Sigmoid colon (tissue), 7 donors: ENCODE data around the gene DCDC1. TPM values are rescaled to one million over a fixed set of nuclear protein-coding genes. Genes with fewer than 3 reads are reported as not detected.

Experiments
- DNase-seq: peaks from one replicate; pipeline ENCODE4 v3.0.0-alpha.2; 2019
- H3K27ac ChIP-seq, 4 donors: fragments of 200-600 bp; sonication (generic); one replicate each; pipeline ENCODE4 v1.5.1; 2016 to 2019; ENCODE audit warnings: mild to moderate bottlenecking in 1 of 4
- H3K27me3 ChIP-seq, 3 donors: fragments of 200-600 bp; sonication (generic); one replicate each; pipeline ENCODE4 v1.5.1; 2019; ENCODE audit warnings: mild to moderate bottlenecking in 1 of 3
- H3K36me3 ChIP-seq, 4 donors: fragments of 200-600 bp; sonication (generic); one replicate each; pipeline ENCODE4 v1.5.1; 2016 to 2019
- H3K4me1 ChIP-seq, 4 donors: fragments of 200-600 bp; sonication (generic); one replicate each; pipeline ENCODE4 v1.5.1; 2017 to 2019
- H3K4me3 ChIP-seq, 4 donors: fragments of 200-600 bp; sonication (generic); one replicate each; pipeline ENCODE4 v1.5.1; 2017 to 2019; ENCODE audit warnings: mild to moderate bottlenecking in 2 of 4, moderate library complexity in 1 of 4
- H3K9me3 ChIP-seq, 4 donors: fragments of 200-600 bp in 3 of 4; sonication (generic) in 3 of 4; one replicate each; pipeline versions ENCODE4 v1.5.1 to v1.6.1; 2013 to 2019
- CTCF ChIP-seq, 4 experiments: fragments of 450-650 bp in 3 of 4; fragments of 200-600 bp in 1 of 4; IDR thresholded peaks; one replicate each; pipeline ENCODE4 v1.5.1; 2016 to 2019; ENCODE audit warnings: antibody characterized with exemption in 4 of 4, mild to moderate bottlenecking in 3 of 4, moderate library complexity in 2 of 4
- EP300 ChIP-seq, 4 donors: sonication (generic); formaldehyde crosslinking; IDR thresholded peaks; one replicate each; pipeline ENCODE4 v1.6.1; 2017; ENCODE audit warnings: antibody characterized with exemption in 4 of 4
- POLR2A ChIP-seq, 2 donors: fragments of 450-650 bp; IDR thresholded peaks; one replicate each; pipeline ENCODE4 v1.6.1; 2016; ENCODE audit warnings: antibody characterized with exemption in 2 of 2, mild to moderate bottlenecking in 2 of 2, moderate library complexity in 2 of 2
- POLR2AphosphoS5 ChIP-seq, 4 donors: sonication (generic); formaldehyde crosslinking; IDR thresholded peaks; one replicate each; pipeline ENCODE4 v1.6.1; 2017; ENCODE audit warnings: antibody characterized with exemption in 4 of 4
- WGBS, 2 donors: extraction: QIAGEN DNeasy Blood & Tissue Kit; methylation state at CpG; one replicate each; pipeline ENCODE4 v1.1.7; 2013; 5-methylcytosine and 5-hydroxymethylcytosine counted together
- intact Hi-C: fragments of 100-400 bp; cut with DNase I; formaldehyde crosslinking; loops from one replicate; pipeline ENCODE4 v1.15.1; 2023
- polyA plus RNA-seq, 3 donors: library from polyadenylated mRNA; stranded (reverse); fragments of 200-250 nt; gene quantifications; one replicate each; pipeline ENCODE4 v1.2.3, GENCODE V29; 2013
- total RNA-seq, 4 donors: library from RNA; depleted of rRNA; stranded (reverse); fragments of >200 nt; gene quantifications; one replicate each; pipeline ENCODE4 v1.1.0, GENCODE V29; 2016
- donor health status: healthy with polysubstance abuse.
- donor health status: Bipolar disorder and iron deficiency.
- donor health status: healthy.

The DCDC1 gene
- total and polyA plus RNA-seq, 7 donors, result 0.06 to 1.1 (median 0.30) TPM; not detected in 3

GRCh38 chr11:30875806-30876205 lies 493.7 kb downstream of the DCDC1 start:
- no peak for DNase-seq
- H3K36me3 ChIP-seq, result no peaks in the 10 kb centered on the region
- no peak overlapping the region for H3K27ac ChIP-seq
- peaks cover 0 to 4% (median 0%) of the 10 kb centered on the region in 4 donors for H3K4me1 ChIP-seq
- no peak overlapping the region for H3K4me3 ChIP-seq
- no peaks in the 10 kb centered on the region for H3K27me3 ChIP-seq
- intact Hi-C loops, result no loop called here
- WGBS, 2 donors, result 93 to 96% methylated on average over 2 of the region's 2 CpGs
- H3K9me3 ChIP-seq, result no peaks in the 10 kb centered on the region
- TF ChIP-seq EP300 (IDR thresholded peaks at IDR 0.05) (no peak), CTCF (IDR thresholded peaks at IDR 0.05) (no peak), POLR2A (IDR thresholded peaks at IDR 0.05) (no peak), POLR2AphosphoS5 (IDR thresholded peaks at IDR 0.05) (no peak)

GRCh38 chr11:30873924-30874610 lies 495.5 kb downstream of the DCDC1 start:
- Histone ChIP-seq H3K9me3 (no peaks in the 10 kb centered on the region), H3K4me1 (no peaks in the 10 kb centered on the region), H3K27ac (no peak overlapping the region), H3K36me3 (no peaks in the 10 kb centered on the region), H3K27me3 (no peaks in the 10 kb centered on the region), H3K4me3 (no peak overlapping the region)
- TF ChIP-seq POLR2A (IDR thresholded peaks at IDR 0.05) (no peak), EP300 (IDR thresholded peaks at IDR 0.05) (no peak), POLR2AphosphoS5 (IDR thresholded peaks at IDR 0.05) (no peak), CTCF (IDR thresholded peaks at IDR 0.05) (no peak)
- intact Hi-C loops, result no loop called here
- no peak for DNase-seq
- WGBS, 2 donors, result 12 to 53% methylated on average over 3 of the region's 3 CpGs

- Histone ChIP-seq H3K9me3 (no peaks in the 10 kb centered on the region), H3K27me3 (no peaks in the 10 kb centered on the region), H3K4me1 (no peaks in the 10 kb centered on the region), H3K4me3 (no peak overlapping the region), H3K36me3 (no peaks in the 10 kb centered on the region), H3K27ac (no peak overlapping the region)
- WGBS, 2 donors, result 7 to 55% methylated on average over 2 of the region's 2 CpGs
- intact Hi-C loops, result no loop called here
- no peak for DNase-seq
- TF ChIP-seq CTCF (IDR thresholded peaks at IDR 0.05), result no peak
- TF ChIP-seq POLR2AphosphoS5 (IDR thresholded peaks at IDR 0.05), result no peak
- TF ChIP-seq POLR2A (IDR thresholded peaks at IDR 0.05), result no peak
- no peak for TF ChIP-seq EP300 (IDR thresholded peaks at IDR 0.05)
Measured at GRCh38 chr11:30868626-30869081, 500.9 kb downstream of the DCDC1 start.

- intact Hi-C loops, result no loop called here
- no peak for TF ChIP-seq EP300 (IDR thresholded peaks at IDR 0.05)
- TF ChIP-seq CTCF (IDR thresholded peaks at IDR 0.05), result no peak
- no peaks in the 10 kb centered on the region for H3K4me1 ChIP-seq
- H3K27me3 ChIP-seq, result no peaks in the 10 kb centered on the region
- H3K4me3 ChIP-seq, result no peak overlapping the region
- 64 to 79% methylated on average over 2 of the region's 2 CpGs for WGBS, 2 donors
- no peaks in the 10 kb centered on the region for H3K36me3 ChIP-seq
- no peaks in the 10 kb centered on the region for H3K9me3 ChIP-seq
- DNase-seq, result no peak
- no peak overlapping the region for H3K27ac ChIP-seq
Measured at GRCh38 chr11:30863209-30863608, 506.3 kb downstream of the DCDC1 start.

GRCh38 chr11:30861531-30861930 lies 508.0 kb downstream of the DCDC1 start:
- H3K27me3 ChIP-seq, result no peaks in the 10 kb centered on the region
- H3K9me3 ChIP-seq, result no peaks in the 10 kb centered on the region
- intact Hi-C loops, result no loop called here
- TF ChIP-seq POLR2A (IDR thresholded peaks at IDR 0.05), result no peak
- no peak for TF ChIP-seq POLR2AphosphoS5 (IDR thresholded peaks at IDR 0.05)
- no peak for TF ChIP-seq CTCF (IDR thresholded peaks at IDR 0.05)
- TF ChIP-seq EP300 (IDR thresholded peaks at IDR 0.05), result no peak
- no peak overlapping the region for H3K4me3 ChIP-seq
- no peak for DNase-seq
- WGBS, 2 donors, result 64 to 78% methylated on average over 7 of the region's 7 CpGs
- no peaks in the 10 kb centered on the region for H3K4me1 ChIP-seq
- no peaks in the 10 kb centered on the region for H3K36me3 ChIP-seq
- H3K27ac ChIP-seq, result no peak overlapping the region
